Measurements from ENCODE around the gene BCORL1. TPM values are rescaled to one million over a fixed set of nuclear protein-coding genes. Genes with fewer than 3 reads are reported as not detected.
A peak's percentile ranks its signal among the peaks of the same experiment; 100 is the strongest.

BCORL1 gene
- total and polyA plus RNA-seq, 2 of the 4 experiments (the other 2 are of a cell fraction): 0.54 to 1.6 TPM

DNA sequence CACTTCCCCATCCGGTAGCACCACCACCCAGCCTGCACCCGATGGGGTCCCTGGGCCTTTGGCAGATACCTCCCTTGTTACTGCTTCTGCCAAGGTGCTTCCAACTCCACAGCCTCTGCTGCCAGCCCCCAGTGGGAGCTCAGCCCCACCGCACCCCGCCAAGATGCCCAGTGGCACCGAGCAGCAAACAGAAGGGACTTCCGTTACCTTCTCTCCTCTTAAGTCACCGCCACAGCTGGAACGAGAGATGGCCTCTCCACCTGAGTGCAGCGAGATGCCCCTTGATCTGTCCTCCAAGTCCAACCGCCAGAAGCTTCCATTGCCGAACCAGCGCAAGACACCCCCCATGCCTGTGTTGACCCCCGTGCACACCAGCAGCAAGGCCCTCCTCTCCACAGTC, 31.9 kb downstream of the BCORL1 start:
- Histone ChIP-seq H3K9me3 (ENCODE audit: control insufficient read depth, insufficient read depth, low read length) (no peaks in the 10 kb centered on the region), H3K4me1 (ENCODE audit: control insufficient read depth, insufficient read depth, low read length) (no peaks in the 10 kb centered on the region), H3K18ac (ENCODE audit: low read depth, low read length) (no peak overlapping the region), H2BK15ac (ENCODE audit: low read depth, low read length) (no peak overlapping the region), H3K4me2 (ENCODE audit: low read depth, low read length) (no peak overlapping the region), H3K14ac (replicated peaks; ENCODE audit: low read depth, low read length) (no peak overlapping the region), H2AK9ac (replicated peaks; ENCODE audit: low read depth, low read length, poor library complexity) (no peak overlapping the region), H2BK5ac (ENCODE audit: low read depth, low read length, poor library complexity, severe bottlenecking) (no peak overlapping the region), H3K9me1 (ENCODE audit: insufficient read depth, low read length) (no peaks in the 10 kb centered on the region), H3K9ac (ENCODE audit: low read depth, low read length) (no peak overlapping the region), H2AFZ (replicated peaks; ENCODE audit: low read length, poor library complexity) (peak overlapping the region; percentile 32), H4K20me1 (ENCODE audit: insufficient read depth, low read length) (no peaks in the 10 kb centered on the region), H2AK5ac (ENCODE audit: low read depth, low read length) (no peak overlapping the region), H3K27me3 (ENCODE audit: control insufficient read depth, insufficient read depth, low read length) (peaks cover 1% of the 10 kb centered on the region; the same call in 1 of the 2 replicates), H3K4ac (ENCODE audit: low read depth, low read length) (no peak overlapping the region), H4K91ac (ENCODE audit: insufficient read depth, low read depth, low read length) (no peak overlapping the region), H3K23ac (ENCODE audit: low read depth, low read length) (no peak overlapping the region), H3K27ac (ENCODE audit: insufficient read depth, low read length) (no peak overlapping the region), H3K36me3 (ENCODE audit: control insufficient read depth, insufficient read depth, low read length) (peaks cover 7% of the 10 kb centered on the region; the same call in 1 of the 2 replicates), H2BK120ac (ENCODE audit: low read depth, low read length) (no peak overlapping the region), H3K79me1 (ENCODE audit: low read depth in 1 of 2, low read length in 2 of 2) (no peaks in the 10 kb centered on the region; a peak in 1 of 4 replicates), H4K5ac (ENCODE audit: low read depth, low read length) (no peak overlapping the region), H2BK20ac (ENCODE audit: low read depth, low read length) (no peak overlapping the region), H4K8ac (ENCODE audit: low read depth in 2 of 2, low read length in 2 of 2) (no peak overlapping the region), H3K4me3 (ENCODE audit: insufficient read depth, low read depth, low read length) (no peak overlapping the region), H3K56ac (ENCODE audit: extremely low read depth, insufficient read depth, low read length) (no peak overlapping the region)
- no peak for ATAC-seq (ENCODE audit: low read depth)
- ChIA-PET CTCF (no interaction called here), POLR2A (ENCODE audit: unreplicated experiment) (no interaction called here)
- dilution Hi-C loops (cut with HindIII; ENCODE audit: low sequenced_read_pairs, unreplicated experiment): no loop called here
- WGBS, 2 experiments (ENCODE audit: extremely low coverage in 2 of 2, insufficient read length in 1 of 2): 88% methylated on average over 7 of the region's 13 CpGs; no CpG with 5 or more reads in 1 of the 2 experiments
- in situ Hi-C loops (cut with MboI; ENCODE audit: low sequenced_read_pairs): no loop called here
- TF ChIP-seq, protein P1, sequence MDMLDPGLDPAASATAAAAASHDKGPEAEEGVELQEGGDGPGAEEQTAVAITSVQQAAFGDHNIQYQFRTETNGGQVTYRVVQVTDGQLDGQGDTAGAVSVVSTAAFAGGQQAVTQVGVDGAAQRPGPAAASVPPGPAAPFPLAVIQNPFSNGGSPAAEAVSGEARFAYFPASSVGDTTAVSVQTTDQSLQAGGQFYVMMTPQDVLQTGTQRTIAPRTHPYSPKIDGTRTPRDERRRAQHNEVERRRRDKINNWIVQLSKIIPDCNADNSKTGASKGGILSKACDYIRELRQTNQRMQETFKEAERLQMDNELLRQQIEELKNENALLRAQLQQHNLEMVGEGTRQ (IDR thresholded peaks at IDR 0.05; ENCODE audit: low read depth, low read length): no peak
- no peak for TF ChIP-seq SMC3 (IDR thresholded peaks at IDR 0.05; ENCODE audit: low read depth, low read length)
- TF ChIP-seq MAFK (IDR thresholded peaks at IDR 0.05; ENCODE audit: low read depth, low read length): no peak
- no peak for TF ChIP-seq RAD21 (IDR thresholded peaks at IDR 0.05; ENCODE audit: low read length)
- no peak for TF ChIP-seq CHD1 (IDR thresholded peaks at IDR 0.05; ENCODE audit: low read depth, low read length)
- no peak for TF ChIP-seq RCOR1 (IDR thresholded peaks at IDR 0.05; ENCODE audit: insufficient replicate concordance, low read length)
- no peak for TF ChIP-seq RFX5 (IDR thresholded peaks at IDR 0.05; ENCODE audit: low read depth, low read length)
- no peak for TF ChIP-seq BHLHE40 (IDR thresholded peaks at IDR 0.05; ENCODE audit: low read depth, low read length)
- TF ChIP-seq MAZ (IDR thresholded peaks at IDR 0.05; ENCODE audit: borderline replicate concordance, low read depth, low read length): no peak
- no peak for DNase-seq
- BruUV-seq (replicated peaks): no TSS peak
- intact Hi-C loops (cut with micrococcal nuclease): no loop called here

All from IMR-90 (cell line).